ENCODE measurements around the gene UGT1A3. TPM values are rescaled to one million over a fixed set of nuclear protein-coding genes. Genes with fewer than 3 reads are reported as not detected.

UGT1A3 gene
- total and polyA plus RNA-seq, 7 experiments from 2014 or later, result not detected

DNA sequence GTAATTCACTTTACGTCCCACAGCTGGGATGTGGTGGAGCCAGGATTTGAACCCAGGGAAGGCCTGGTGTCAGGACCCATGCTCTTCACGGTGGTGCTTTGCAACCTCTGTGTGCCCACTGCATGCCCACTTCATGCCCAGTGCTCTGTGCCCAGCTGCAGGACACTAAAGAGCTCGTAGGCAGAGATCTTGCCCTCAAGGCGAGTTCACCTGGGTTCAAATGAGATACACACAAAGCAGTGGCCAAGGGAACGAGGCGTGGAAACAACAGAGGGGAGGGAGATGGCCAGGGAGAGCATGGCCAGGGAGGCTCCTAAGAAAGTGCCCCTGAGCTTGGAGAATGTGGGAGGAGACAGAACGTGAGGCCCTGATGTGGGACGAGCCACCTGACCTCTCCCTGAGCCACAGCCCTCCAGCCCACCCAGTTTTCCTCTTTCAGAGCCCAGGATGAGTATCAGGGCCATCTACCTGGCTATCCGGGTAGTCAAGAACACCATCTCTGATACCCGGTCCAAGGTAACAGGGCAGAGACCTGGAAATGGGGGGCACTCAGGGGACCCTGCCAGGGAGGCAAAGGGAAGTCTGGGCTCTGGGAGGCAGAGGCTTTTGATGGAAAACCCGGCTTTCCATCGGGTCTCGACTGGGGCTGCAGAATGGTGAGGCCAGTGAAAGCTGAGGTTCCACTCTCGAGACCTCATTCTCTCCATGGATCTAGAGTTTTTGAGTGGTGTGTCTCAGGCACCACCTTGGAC lies 69.7 kb downstream of the UGT1A3 start:
- Histone ChIP-seq H3K36me3 (ENCODE audit: control insufficient read depth in 2 of 3, insufficient read depth in 3 of 3, low read length in 3 of 3) (no peaks in the 10 kb centered on the region), H3K9me3 (ENCODE audit: control insufficient read depth in 2 of 3, low read length in 3 of 3) (no peaks in the 10 kb centered on the region), H3K4me1 (ENCODE audit: control insufficient read depth in 2 of 2, insufficient read depth in 2 of 2, low read length in 2 of 2) (no peaks in the 10 kb centered on the region), H3K27me3 (ENCODE audit: control insufficient read depth in 2 of 2, insufficient read depth in 2 of 2, low read length in 2 of 2) (no peaks in the 10 kb centered on the region), H3K4me3 (ENCODE audit: low read length) (no peak overlapping the region), H3K27ac (ENCODE audit: low read depth, low read length) (no peak overlapping the region)
- H3K27me3 Mint-ChIP-seq, result peaks cover 0 to 14% (median 8%) of the 10 kb centered on the region in 5 donors
- no peak overlapping the region for H3K27ac Mint-ChIP-seq
- H3K4me3 Mint-ChIP-seq, result no peak overlapping the region
- ATAC-seq, result no peak
- intact Hi-C loops (cut with micrococcal nuclease), result no loop called here
- peaks cover 0 to 2% (median 0%) of the 10 kb centered on the region in 7 donors for H3K4me1 Mint-ChIP-seq
- CTCF ChIA-PET, result no interaction called here
- POLR2A ChIA-PET, result no interaction called here
- DNase-seq, result peak in 2 of 9 donors; percentile 3 to 11
- no peaks in the 10 kb centered on the region for H3K36me3 Mint-ChIP-seq
- H3K9me3 Mint-ChIP-seq, result peaks cover 0 to 2% (median 0%) of the 10 kb centered on the region in 11 donors

- Mint-ChIP-seq H3K9me3 (peaks cover 0 to 2% (median 0%) of the 10 kb centered on the region in 11 donors), H3K27ac (no peak overlapping the region), H3K4me1 (peaks cover 0 to 2% (median 0%) of the 10 kb centered on the region in 7 donors), H3K27me3 (peaks cover 0 to 16% (median 12%) of the 10 kb centered on the region in 5 donors), H3K4me3 (no peak overlapping the region), H3K36me3 (no peaks in the 10 kb centered on the region)
- Histone ChIP-seq H3K27me3 (ENCODE audit: control insufficient read depth in 2 of 2, insufficient read depth in 2 of 2, low read length in 2 of 2) (no peaks in the 10 kb centered on the region), H3K9me3 (ENCODE audit: control insufficient read depth in 2 of 3, low read length in 3 of 3) (no peaks in the 10 kb centered on the region), H3K36me3 (ENCODE audit: control insufficient read depth in 2 of 3, insufficient read depth in 3 of 3, low read length in 3 of 3) (no peaks in the 10 kb centered on the region), H3K4me1 (ENCODE audit: control insufficient read depth in 2 of 2, insufficient read depth in 2 of 2, low read length in 2 of 2) (no peaks in the 10 kb centered on the region), H3K27ac (ENCODE audit: low read depth, low read length) (no peak overlapping the region), H3K4me3 (ENCODE audit: low read length) (no peak overlapping the region)
- ATAC-seq, result no peak
- intact Hi-C loops (cut with micrococcal nuclease), result no loop called here
- CTCF ChIA-PET, result no interaction called here
- DNase-seq, result no peak
- POLR2A ChIA-PET, result no interaction called here
These were observed 70.3 kb downstream of the UGT1A3 start for GRCh38 chr2:233799087-233799665.

- H3K27me3 Mint-ChIP-seq, result peaks cover 0 to 20% (median 15%) of the 10 kb centered on the region in 5 donors
- Histone ChIP-seq H3K27ac (ENCODE audit: low read depth, low read length) (no peak overlapping the region), H3K4me3 (ENCODE audit: low read length) (no peak overlapping the region), H3K4me1 (ENCODE audit: control insufficient read depth in 2 of 2, insufficient read depth in 2 of 2, low read length in 2 of 2) (no peaks in the 10 kb centered on the region), H3K27me3 (ENCODE audit: control insufficient read depth in 2 of 2, insufficient read depth in 2 of 2, low read length in 2 of 2) (no peaks in the 10 kb centered on the region), H3K36me3 (ENCODE audit: control insufficient read depth in 2 of 3, insufficient read depth in 3 of 3, low read length in 3 of 3) (no peaks in the 10 kb centered on the region), H3K9me3 (ENCODE audit: control insufficient read depth in 2 of 3, low read length in 3 of 3) (no peaks in the 10 kb centered on the region)
- intact Hi-C loops (cut with micrococcal nuclease), result no loop called here
- CTCF ChIA-PET, result no interaction called here
- H3K9me3 Mint-ChIP-seq, result peaks cover 0 to 2% (median 0%) of the 10 kb centered on the region in 11 donors
- DNase-seq (no peak), ATAC-seq (no peak)
- no peak overlapping the region for H3K27ac Mint-ChIP-seq
- peaks cover 0 to 2% (median 0%) of the 10 kb centered on the region in 7 donors for H3K4me1 Mint-ChIP-seq
- POLR2A ChIA-PET, result no interaction called here
- no peak overlapping the region for H3K4me3 Mint-ChIP-seq
- H3K36me3 Mint-ChIP-seq, result no peaks in the 10 kb centered on the region
These were observed 70.9 kb downstream of the UGT1A3 start for GRCh38 chr2:233799716-233800115.

- POLR2A ChIA-PET, result no interaction called here
- Mint-ChIP-seq H3K27ac (no peak overlapping the region), H3K27me3 (peaks cover 2 to 20% (median 15%) of the 10 kb centered on the region in 5 donors), H3K4me3 (no peak overlapping the region), H3K4me1 (peaks cover 0 to 2% (median 0%) of the 10 kb centered on the region in 7 donors), H3K36me3 (no peaks in the 10 kb centered on the region), H3K9me3 (no peaks in the 10 kb centered on the region)
- H3K4me3 ChIP-seq (ENCODE audit: low read length), result no peak overlapping the region
- H3K4me1 ChIP-seq (ENCODE audit: control insufficient read depth in 2 of 2, insufficient read depth in 2 of 2, low read length in 2 of 2), result no peaks in the 10 kb centered on the region
- no peaks in the 10 kb centered on the region for H3K27me3 ChIP-seq (ENCODE audit: control insufficient read depth in 2 of 2, insufficient read depth in 2 of 2, low read length in 2 of 2)
- H3K27ac ChIP-seq (ENCODE audit: low read depth, low read length), result no peak overlapping the region
- H3K9me3 ChIP-seq (ENCODE audit: control insufficient read depth in 2 of 3, low read length in 3 of 3), result no peaks in the 10 kb centered on the region
- DNase-seq (no peak), ATAC-seq (no peak)
- intact Hi-C loops (cut with micrococcal nuclease), result no loop called here
- CTCF ChIA-PET, result no interaction called here
- H3K36me3 ChIP-seq (ENCODE audit: control insufficient read depth in 2 of 3, insufficient read depth in 3 of 3, low read length in 3 of 3), result no peaks in the 10 kb centered on the region
These were observed 71.4 kb downstream of the UGT1A3 start for GRCh38 chr2:233800208-233800607.

DNA sequence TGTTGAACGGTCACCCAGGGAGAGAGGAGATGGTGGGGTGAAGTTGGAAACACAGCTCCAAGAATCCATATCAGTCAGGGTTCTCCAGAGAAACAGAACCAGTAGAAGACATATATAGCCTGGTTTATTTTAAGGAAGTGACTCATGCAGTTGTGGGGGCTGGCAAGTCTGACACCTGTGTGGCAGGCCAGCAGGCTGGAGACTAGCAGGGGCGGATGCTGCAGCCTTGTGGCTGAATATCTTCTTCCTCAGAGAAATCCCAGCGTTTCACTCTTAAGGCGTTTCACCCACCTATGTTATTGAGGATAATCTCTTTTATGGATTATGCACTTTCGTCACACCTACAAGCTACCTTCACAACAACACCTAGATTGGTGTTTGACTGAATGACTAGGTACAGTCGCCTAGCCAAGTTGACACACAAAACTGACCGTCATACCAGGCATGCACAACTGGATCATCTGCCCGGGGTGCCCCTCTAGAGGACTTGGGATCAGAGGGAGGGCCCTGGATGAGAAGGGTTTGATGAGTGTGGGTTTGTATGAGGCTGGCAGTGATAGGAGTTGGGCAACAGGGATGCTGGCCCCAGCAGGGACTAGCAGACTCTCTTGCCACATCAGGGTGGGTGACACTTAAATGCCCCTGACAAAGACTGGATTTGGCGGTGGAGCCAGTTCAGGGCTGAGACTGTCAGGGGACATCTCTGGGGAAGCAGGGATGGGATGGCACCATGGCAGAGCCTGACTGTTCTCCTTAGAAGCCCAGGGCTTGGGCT lies 72.7 kb downstream of the UGT1A3 start:
- no peak for ATAC-seq
- H3K27me3 Mint-ChIP-seq, result peaks cover 7 to 20% (median 15%) of the 10 kb centered on the region in 5 donors
- POLR2A ChIA-PET, result no interaction called here

DNA sequence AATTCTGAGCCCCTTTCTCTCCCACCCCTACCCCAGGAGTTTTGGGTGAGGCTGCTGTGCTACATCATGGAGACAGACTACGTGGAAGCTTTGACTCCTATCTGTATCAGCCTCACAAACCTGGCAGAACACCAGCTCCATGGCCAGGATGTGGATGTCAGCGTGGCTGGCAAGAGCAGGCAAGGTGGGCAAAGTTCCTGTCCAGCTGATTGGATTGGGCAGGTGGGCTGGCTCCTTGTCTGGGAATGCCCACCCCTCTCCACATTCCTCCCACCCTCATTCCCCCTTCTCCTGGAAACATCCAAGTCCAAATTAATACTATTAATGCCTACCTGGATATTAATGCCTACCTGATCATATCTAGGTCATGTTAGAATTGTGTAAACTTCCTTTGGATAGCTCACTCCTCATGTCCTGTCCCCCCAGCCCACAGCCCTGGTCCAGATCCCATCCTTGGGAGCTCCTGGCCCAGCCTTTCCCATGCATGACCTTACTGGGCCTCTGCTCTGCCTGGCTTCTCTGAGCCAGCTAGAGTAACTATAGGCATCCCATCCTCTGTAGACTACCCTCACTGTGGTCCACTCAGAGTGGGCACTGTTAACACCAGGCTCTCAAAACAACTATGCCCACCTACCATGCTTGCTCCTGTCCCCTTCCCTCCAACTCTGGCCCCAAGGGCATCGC lies 73.4 kb downstream of the UGT1A3 start:
- H3K9me3 ChIP-seq (ENCODE audit: control insufficient read depth in 2 of 3, low read length in 3 of 3), result no peaks in the 10 kb centered on the region
- DNase-seq, result peak in 1 of 9 donors; percentile 0
- H3K36me3 ChIP-seq (ENCODE audit: control insufficient read depth in 2 of 3, insufficient read depth in 3 of 3, low read length in 3 of 3), result no peaks in the 10 kb centered on the region
- no peaks in the 10 kb centered on the region for H3K36me3 Mint-ChIP-seq
- ChIA-PET CTCF (no interaction called here), POLR2A (no interaction called here)
- no peaks in the 10 kb centered on the region for H3K9me3 Mint-ChIP-seq
- H3K27me3 Mint-ChIP-seq, result peaks cover 7 to 20% (median 15%) of the 10 kb centered on the region in 5 donors
- H3K4me1 ChIP-seq (ENCODE audit: control insufficient read depth in 2 of 2, insufficient read depth in 2 of 2, low read length in 2 of 2), result no peaks in the 10 kb centered on the region
- H3K4me3 Mint-ChIP-seq, result no peak overlapping the region
- H3K27ac Mint-ChIP-seq, result no peak overlapping the region
- H3K27ac ChIP-seq (ENCODE audit: low read depth, low read length), result no peak overlapping the region
- H3K27me3 ChIP-seq (ENCODE audit: control insufficient read depth in 2 of 2, insufficient read depth in 2 of 2, low read length in 2 of 2), result no peaks in the 10 kb centered on the region
- H3K4me3 ChIP-seq (ENCODE audit: low read length), result no peak overlapping the region
- intact Hi-C loops (cut with micrococcal nuclease), result no loop called here
- peaks cover 0 to 2% (median 0%) of the 10 kb centered on the region in 7 donors for H3K4me1 Mint-ChIP-seq
- ATAC-seq, result no peak

More for the DNA sequence above, 72.7 kb downstream of the UGT1A3 start:
- no peaks in the 10 kb centered on the region for H3K4me1 ChIP-seq (ENCODE audit: control insufficient read depth in 2 of 2, insufficient read depth in 2 of 2, low read length in 2 of 2)
- no peak overlapping the region for H3K27ac Mint-ChIP-seq
- peaks cover 0 to 2% (median 0%) of the 10 kb centered on the region in 7 donors for H3K4me1 Mint-ChIP-seq
- no peaks in the 10 kb centered on the region for H3K9me3 ChIP-seq (ENCODE audit: control insufficient read depth in 2 of 3, low read length in 3 of 3)
- no peaks in the 10 kb centered on the region for H3K36me3 ChIP-seq (ENCODE audit: control insufficient read depth in 2 of 3, insufficient read depth in 3 of 3, low read length in 3 of 3)
- H3K9me3 Mint-ChIP-seq, result no peaks in the 10 kb centered on the region
- peak in 1 of 9 donors; percentile 11 for DNase-seq
- CTCF ChIA-PET, result no interaction called here
- no peaks in the 10 kb centered on the region for H3K36me3 Mint-ChIP-seq
- H3K27me3 ChIP-seq (ENCODE audit: control insufficient read depth in 2 of 2, insufficient read depth in 2 of 2, low read length in 2 of 2), result no peaks in the 10 kb centered on the region
- intact Hi-C loops (cut with micrococcal nuclease), result no loop called here
- H3K27ac ChIP-seq (ENCODE audit: low read depth, low read length), result no peak overlapping the region
- no peak overlapping the region for H3K4me3 ChIP-seq (ENCODE audit: low read length)
- H3K4me3 Mint-ChIP-seq, result no peak overlapping the region

Measured in naive thymus-derived CD4-positive, alpha-beta T cell (primary cell).